ENCODE measurements around the gene GNAI3. TPM values are rescaled to one million over a fixed set of nuclear protein-coding genes. Genes with fewer than 3 reads are reported as not detected.
A peak's percentile ranks its signal among the peaks of the same experiment; 100 is the strongest.

Gene GNAI3
- total RNA-seq, 1 donor: 17.6 TPM

GRCh38 chr1:109592916-109593315 lies 44.5 kb downstream of the GNAI3 start:
- TF ChIP-seq CTCF (IDR thresholded peaks at IDR 0.05; ENCODE audit: insufficient read depth, low read length): no peak
- no peak overlapping the region for H3K4me3 ChIP-seq (ENCODE audit: low read depth, low read length)
- DNase-seq (ENCODE audit: low read depth): no peak

- no peak for TF ChIP-seq CTCF (IDR thresholded peaks at IDR 0.05; ENCODE audit: insufficient read depth, low read length)
- peak; percentile 14 for DNase-seq (ENCODE audit: low read depth)
- H3K4me3 ChIP-seq (ENCODE audit: low read depth, low read length): no peak overlapping the region
Measured at GRCh38 chr1:109595531-109595930, 47.1 kb downstream of the GNAI3 start.

GRCh38 chr1:109598156-109598555 lies 49.7 kb downstream of the GNAI3 start:
- DNase-seq (ENCODE audit: low read depth): no peak
- no peak overlapping the region for H3K4me3 ChIP-seq (ENCODE audit: low read depth, low read length)
- no peak for TF ChIP-seq CTCF (IDR thresholded peaks at IDR 0.05; ENCODE audit: insufficient read depth, low read length)

GRCh38 chr1:109598655-109599054 lies 50.2 kb downstream of the GNAI3 start:
- DNase-seq (ENCODE audit: low read depth): no peak
- H3K4me3 ChIP-seq (ENCODE audit: low read depth, low read length): no peak overlapping the region
- peak; percentile 18 for TF ChIP-seq CTCF (IDR thresholded peaks at IDR 0.05; ENCODE audit: insufficient read depth, low read length)

GRCh38 chr1:109603229-109603628 lies 54.8 kb downstream of the GNAI3 start:
- TF ChIP-seq CTCF (IDR thresholded peaks at IDR 0.05; ENCODE audit: insufficient read depth, low read length): no peak
- H3K4me3 ChIP-seq (ENCODE audit: low read depth, low read length): no peak overlapping the region
- no peak for DNase-seq (ENCODE audit: low read depth)

GRCh38 chr1:109605381-109605780 lies 57.0 kb downstream of the GNAI3 start:
- no peak for DNase-seq (ENCODE audit: low read depth)
- no peak for TF ChIP-seq CTCF (IDR thresholded peaks at IDR 0.05; ENCODE audit: insufficient read depth, low read length)
- no peak overlapping the region for H3K4me3 ChIP-seq (ENCODE audit: low read depth, low read length)

- H3K4me3 ChIP-seq (ENCODE audit: low read depth, low read length): no peak overlapping the region
- DNase-seq (ENCODE audit: low read depth): no peak
- no peak for TF ChIP-seq CTCF (IDR thresholded peaks at IDR 0.05; ENCODE audit: insufficient read depth, low read length)
Measured at GRCh38 chr1:109609881-109610280, 61.5 kb downstream of the GNAI3 start.
